Measurements from ENCODE around the gene VWA5B1. TPM values are rescaled to one million over a fixed set of nuclear protein-coding genes. Genes with fewer than 3 reads are reported as not detected.

The VWA5B1 gene
- total RNA-seq, 3 donors from 2014 or later = not detected

DNA sequence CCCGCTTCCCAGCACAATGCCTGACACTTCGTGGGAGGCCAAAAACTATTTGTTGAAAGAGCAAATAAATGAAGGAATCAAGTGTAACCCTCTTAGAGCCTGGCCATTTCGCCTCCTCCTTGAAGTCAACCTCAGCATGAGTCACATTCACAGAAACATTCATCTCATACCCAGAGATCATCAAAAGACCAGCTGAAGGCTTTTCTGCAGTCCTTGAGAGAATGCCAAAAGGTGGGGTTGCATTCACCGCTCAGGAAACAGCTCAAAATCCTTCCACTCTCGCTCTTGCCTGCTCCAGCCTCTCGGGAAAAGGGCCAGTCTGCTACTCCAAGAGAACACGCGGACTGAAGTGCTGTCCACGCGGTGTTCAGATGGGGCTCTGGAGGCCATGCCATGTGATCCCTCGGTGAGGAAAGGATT, 90.0 kb downstream of the VWA5B1 start:
- DNase-seq (no peak), ATAC-seq (peak; percentile 42 to 63)
- no peaks in the 10 kb centered on the region for H3K36me3 Mint-ChIP-seq (ENCODE audit: insufficient read depth)
- H3K4me3 Mint-ChIP-seq = no peak overlapping the region
- H3K9me3 Mint-ChIP-seq = no peaks in the 10 kb centered on the region
- H3K27me3 Mint-ChIP-seq (ENCODE audit: low read depth) = peaks cover 36% of the 10 kb centered on the region
- no peaks in the 10 kb centered on the region for H3K4me1 Mint-ChIP-seq (ENCODE audit: low read depth)

DNA sequence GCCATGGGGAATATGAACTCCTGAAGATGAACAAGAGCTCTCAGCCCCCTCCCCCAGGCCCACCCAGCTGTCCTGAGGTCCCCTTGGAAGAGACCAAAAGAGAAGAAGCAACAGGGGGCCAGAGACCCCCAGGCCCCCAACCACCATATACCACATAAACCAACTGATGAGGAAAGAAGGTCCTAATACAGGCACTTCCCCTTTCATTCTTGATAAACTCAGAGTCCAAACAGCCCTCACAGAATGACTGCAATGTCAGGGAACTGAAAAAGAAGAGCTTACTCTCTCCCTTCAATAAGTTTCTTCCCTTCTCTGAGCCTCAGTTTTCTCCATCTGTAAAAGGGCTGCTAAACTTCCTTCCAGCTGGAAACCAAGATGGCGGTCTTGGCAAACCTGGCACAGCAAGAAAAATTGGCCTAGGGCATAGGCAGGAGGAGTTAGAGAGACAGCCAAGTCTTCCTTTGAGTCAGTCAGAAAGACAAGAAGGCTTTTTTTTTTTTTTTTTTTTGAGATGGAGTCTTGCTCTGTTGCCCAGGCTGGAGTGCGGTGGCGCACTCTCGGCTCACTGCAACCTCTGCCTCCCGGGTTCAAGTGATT, 90.5 kb downstream of the VWA5B1 start:
- no peak for DNase-seq
- Mint-ChIP-seq H3K27me3 (ENCODE audit: low read depth) (peaks cover 36% of the 10 kb centered on the region), H3K36me3 (ENCODE audit: insufficient read depth) (no peaks in the 10 kb centered on the region), H3K9me3 (no peaks in the 10 kb centered on the region), H3K4me1 (ENCODE audit: low read depth) (no peaks in the 10 kb centered on the region), H3K4me3 (no peak overlapping the region)
- no peak for ATAC-seq

DNA sequence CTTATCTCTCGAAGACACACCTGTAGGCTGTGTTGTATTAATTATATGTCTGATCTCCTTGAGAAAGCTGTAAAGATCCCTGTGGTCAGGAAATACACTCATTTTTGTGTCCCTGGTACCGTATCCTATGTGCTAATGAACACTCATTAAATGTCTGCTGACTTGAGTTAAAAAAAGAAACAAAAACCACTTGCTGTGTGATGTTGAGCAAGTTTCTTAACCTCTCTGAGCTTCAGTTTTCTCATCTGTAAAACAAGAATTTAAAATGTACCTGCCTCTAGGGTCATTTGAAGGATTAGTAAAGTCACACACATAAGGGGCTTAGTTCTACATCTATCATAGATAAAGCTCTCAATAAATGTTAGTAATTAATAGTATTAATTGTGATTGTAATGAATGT, 91.3 kb downstream of the VWA5B1 start:
- no peaks in the 10 kb centered on the region for H3K4me1 Mint-ChIP-seq (ENCODE audit: low read depth)
- H3K36me3 Mint-ChIP-seq (ENCODE audit: insufficient read depth) = no peaks in the 10 kb centered on the region
- ATAC-seq (no peak), DNase-seq (no peak)
- no peaks in the 10 kb centered on the region for H3K9me3 Mint-ChIP-seq
- peaks cover 41% of the 10 kb centered on the region for H3K27me3 Mint-ChIP-seq (ENCODE audit: low read depth)
- H3K4me3 Mint-ChIP-seq = no peak overlapping the region

DNA sequence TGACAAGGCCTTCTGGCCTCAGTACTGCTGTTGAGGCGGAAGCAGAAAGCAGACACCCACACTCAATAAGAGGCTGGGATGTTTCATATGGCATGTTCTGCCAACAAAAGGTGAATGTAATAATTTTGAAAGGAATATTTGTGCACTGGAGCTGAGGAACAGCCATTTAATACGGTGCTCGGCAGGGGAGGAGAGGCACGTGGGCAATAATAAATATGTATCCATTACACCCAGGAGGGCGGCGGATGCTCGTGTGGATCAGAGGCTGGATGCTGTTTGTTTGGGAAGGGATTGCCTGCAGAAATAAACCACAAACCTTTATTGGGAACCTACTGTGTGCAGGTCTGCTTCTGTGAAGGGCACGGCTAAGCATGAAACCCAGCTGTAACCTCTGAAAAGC, 92.0 kb downstream of the VWA5B1 start:
- H3K4me1 Mint-ChIP-seq (ENCODE audit: low read depth) = no peaks in the 10 kb centered on the region
- H3K36me3 Mint-ChIP-seq (ENCODE audit: insufficient read depth) = no peaks in the 10 kb centered on the region
- no peak overlapping the region for H3K4me3 Mint-ChIP-seq
- peaks cover 39% of the 10 kb centered on the region for H3K27me3 Mint-ChIP-seq (ENCODE audit: low read depth)
- no peak for DNase-seq
- no peaks in the 10 kb centered on the region for H3K9me3 Mint-ChIP-seq
- no peak for ATAC-seq

DNA sequence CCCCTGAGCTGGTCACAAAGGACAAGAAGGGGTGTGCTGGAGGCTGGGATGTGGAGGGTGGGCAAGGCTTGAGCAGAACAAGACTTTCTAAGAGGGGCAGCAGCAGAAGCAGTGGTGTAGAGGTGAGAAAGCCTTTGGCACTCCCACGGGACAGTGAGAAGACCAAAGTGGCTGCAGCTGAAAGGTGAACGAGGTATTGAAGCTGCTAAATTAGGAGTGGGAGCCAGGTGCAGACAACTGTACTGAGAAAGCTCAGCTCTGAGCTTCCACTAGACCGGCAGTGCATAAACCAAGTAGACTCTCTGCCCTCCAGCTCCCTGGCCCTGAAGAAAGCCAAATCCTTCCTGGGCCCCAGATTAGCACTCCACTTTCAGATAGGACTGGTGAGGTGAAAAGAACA, 93.0 kb downstream of the VWA5B1 start:
- Mint-ChIP-seq H3K4me3 (no peak overlapping the region), H3K9me3 (no peaks in the 10 kb centered on the region), H3K4me1 (ENCODE audit: low read depth) (no peaks in the 10 kb centered on the region), H3K36me3 (ENCODE audit: insufficient read depth) (no peaks in the 10 kb centered on the region), H3K27me3 (ENCODE audit: low read depth) (peaks cover 39% of the 10 kb centered on the region)
- DNase-seq (no peak), ATAC-seq (no peak)

DNA sequence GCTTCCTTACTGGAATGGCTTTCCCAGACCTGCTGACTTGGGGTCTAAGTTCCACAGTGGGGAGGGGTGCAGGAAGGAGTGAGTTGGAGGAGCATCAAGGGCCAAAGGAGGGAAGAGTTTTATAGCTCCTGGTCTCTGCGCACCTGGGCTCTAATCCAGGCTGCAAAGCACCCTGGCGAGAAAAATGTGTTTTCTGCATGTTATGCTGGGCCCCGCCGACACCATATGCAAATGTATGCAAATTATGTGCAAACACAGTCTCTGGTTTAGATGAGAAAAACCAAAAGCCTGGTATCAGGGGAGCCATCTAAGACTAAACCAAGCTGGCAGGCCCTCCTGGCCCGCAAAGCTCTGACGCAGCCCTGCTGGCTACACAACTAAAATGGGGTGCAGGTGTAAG, 95.0 kb downstream of the VWA5B1 start:
- peaks cover 42% of the 10 kb centered on the region for H3K27me3 Mint-ChIP-seq (ENCODE audit: low read depth)
- no peak for ATAC-seq

DNA sequence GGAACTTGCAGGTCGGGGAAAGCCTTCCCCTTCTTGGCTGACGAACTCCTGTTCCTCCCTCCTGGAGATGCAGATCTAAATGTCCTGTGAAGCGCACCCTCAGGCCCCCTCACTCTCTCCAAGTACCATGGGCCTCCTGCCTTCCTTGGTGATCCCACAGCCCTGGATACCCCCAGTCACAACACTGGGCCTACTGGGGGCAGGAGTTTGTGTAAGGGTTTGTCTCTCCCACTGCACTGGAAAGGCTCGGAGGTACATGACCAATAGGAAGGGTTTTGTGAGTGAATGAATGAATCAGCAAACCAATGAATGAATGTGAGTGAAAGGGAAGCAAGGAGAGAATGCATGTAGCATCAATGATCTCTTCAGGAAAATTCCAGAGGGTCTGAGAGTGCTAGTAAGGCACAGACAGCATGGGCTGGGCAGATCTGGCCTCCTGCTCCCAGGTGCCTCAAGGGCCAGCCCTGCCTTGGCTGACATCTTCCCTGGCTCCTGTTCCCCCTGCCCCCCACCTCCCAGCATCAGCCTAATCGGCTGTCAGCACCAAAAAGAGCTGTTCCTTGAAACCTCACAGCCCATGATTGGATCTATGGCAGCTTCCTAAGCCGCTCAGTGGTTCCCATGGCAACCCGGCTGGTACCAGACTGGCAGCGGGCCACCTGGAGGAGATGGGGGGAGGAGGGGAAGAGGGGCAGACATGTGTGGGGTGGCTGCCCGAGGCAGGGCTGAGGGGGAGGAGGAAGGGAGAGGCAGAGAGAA, 95.8 kb downstream of the VWA5B1 start:
- Mint-ChIP-seq H3K4me3 (no peak overlapping the region), H3K27me3 (ENCODE audit: low read depth) (peaks cover 48% of the 10 kb centered on the region), H3K9me3 (no peaks in the 10 kb centered on the region), H3K4me1 (ENCODE audit: low read depth) (no peaks in the 10 kb centered on the region), H3K36me3 (ENCODE audit: insufficient read depth) (no peaks in the 10 kb centered on the region)
- DNase-seq (no peak), ATAC-seq (no peak)

More for the DNA sequence above, 95.0 kb downstream of the VWA5B1 start:
- Mint-ChIP-seq H3K4me1 (ENCODE audit: low read depth) (no peaks in the 10 kb centered on the region), H3K9me3 (no peaks in the 10 kb centered on the region), H3K36me3 (ENCODE audit: insufficient read depth) (no peaks in the 10 kb centered on the region), H3K4me3 (no peak overlapping the region)
- no peak for DNase-seq

DNA sequence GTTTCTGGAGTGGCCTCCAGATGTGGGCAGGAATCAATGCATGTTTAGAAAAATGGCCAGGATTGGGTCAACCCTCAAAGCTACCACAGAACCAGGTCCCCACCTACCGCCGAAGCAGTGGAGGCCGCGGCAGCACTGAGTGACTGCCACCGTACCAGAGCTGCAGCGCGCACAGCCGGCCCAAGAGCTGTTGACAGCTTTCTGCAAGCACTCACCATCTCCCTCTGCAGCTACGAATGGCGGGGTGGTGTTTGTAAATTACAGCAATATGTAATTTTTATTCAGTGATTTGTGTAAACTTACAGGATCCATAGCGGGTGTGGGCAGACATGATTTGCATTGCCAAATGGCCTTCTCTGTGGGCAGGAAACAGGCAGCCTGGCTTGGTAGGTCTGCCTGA, 98.9 kb downstream of the VWA5B1 start:
- Mint-ChIP-seq H3K27me3 (ENCODE audit: low read depth) (peaks cover 57% of the 10 kb centered on the region), H3K4me3 (no peak overlapping the region), H3K9me3 (peaks cover 14% of the 10 kb centered on the region), H3K4me1 (ENCODE audit: low read depth) (no peaks in the 10 kb centered on the region), H3K36me3 (ENCODE audit: insufficient read depth) (no peaks in the 10 kb centered on the region)
- no peak for DNase-seq
- ATAC-seq = no peak

DNA sequence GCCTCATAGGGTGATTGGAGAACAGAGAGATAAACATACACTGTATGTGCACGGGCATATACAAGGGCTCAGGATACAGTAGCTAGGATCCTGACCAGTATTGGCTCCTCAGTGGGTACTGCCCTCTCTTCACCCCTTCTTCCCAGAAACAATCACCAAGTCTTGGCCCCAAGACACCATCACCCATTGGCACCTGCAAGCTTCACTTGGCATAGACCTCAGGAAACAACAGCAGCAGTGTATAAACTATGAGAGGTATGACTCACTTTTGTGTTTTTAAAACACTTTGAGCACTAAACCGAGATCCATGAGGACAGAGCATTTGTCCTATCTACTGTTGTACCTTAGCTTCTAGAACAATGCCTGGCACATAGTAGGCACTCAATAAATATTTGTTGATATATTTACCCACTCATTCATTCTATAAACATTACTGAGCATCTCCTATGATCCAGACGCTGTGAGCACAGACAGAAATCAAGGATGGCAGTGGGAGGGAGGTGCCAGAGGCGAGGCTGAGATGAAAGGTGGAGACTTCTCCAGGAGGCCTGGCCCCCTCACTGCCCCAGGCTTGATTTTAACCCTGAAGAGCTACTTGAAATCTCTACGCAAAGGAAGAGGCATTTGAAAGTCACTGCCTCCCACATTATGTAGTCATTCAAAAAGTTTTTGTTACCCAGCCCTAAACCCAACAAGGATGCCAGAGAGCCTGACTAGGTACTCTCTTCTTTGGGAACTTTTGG, 100.1 kb downstream of the VWA5B1 start:
- ATAC-seq = no peak
- Mint-ChIP-seq H3K36me3 (ENCODE audit: insufficient read depth) (no peaks in the 10 kb centered on the region), H3K9me3 (peaks cover 21% of the 10 kb centered on the region), H3K27me3 (ENCODE audit: low read depth) (peaks cover 45% of the 10 kb centered on the region), H3K4me1 (ENCODE audit: low read depth) (no peaks in the 10 kb centered on the region), H3K4me3 (no peak overlapping the region)
- no peak for DNase-seq

DNA sequence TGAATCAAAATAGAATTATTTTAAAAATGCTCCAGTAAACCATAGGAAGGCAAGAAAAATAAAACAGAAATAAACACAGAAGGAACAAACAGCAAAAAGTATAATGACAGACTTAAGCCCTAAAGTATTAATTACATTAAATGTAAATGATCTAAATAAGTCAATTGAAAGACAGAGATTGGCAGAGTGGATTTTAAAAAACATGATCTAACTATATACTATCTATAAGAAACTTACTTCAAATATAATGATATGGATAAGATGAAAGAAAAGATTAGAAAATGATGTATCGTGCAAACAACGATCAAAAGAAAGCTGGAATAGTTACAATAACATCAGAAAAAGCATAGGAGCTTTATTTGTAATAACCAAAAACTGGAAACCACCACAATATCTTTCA, 104.6 kb downstream of the VWA5B1 start:
- Mint-ChIP-seq H3K27me3 (ENCODE audit: low read depth) (peaks cover 55% of the 10 kb centered on the region), H3K4me3 (no peak overlapping the region), H3K36me3 (ENCODE audit: insufficient read depth) (no peaks in the 10 kb centered on the region), H3K4me1 (ENCODE audit: low read depth) (no peaks in the 10 kb centered on the region), H3K9me3 (peaks cover 21% of the 10 kb centered on the region)
- DNase-seq (no peak), ATAC-seq (no peak)

DNA sequence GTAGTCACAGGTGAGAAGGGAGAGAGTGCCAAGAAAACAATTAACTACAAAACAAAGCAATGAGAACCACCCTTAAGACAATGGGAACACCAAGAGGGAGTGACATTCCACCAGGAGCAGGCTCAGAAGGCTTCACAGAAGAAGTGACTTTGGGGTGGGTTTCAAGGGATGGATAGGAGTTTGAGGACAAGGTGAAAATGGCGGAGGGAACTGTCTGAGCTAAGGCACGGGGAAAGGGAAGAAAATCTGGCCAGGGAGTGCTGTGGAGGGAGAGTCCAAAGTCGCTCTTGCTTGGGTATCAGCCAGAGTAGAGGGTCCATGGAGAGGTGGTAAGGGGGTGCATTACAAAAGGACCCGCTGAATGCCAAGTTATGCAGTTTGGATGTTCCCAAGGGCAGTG, 108.1 kb downstream of the VWA5B1 start:
- DNase-seq (no peak), ATAC-seq (no peak)
- H3K27me3 Mint-ChIP-seq (ENCODE audit: low read depth) = peaks cover 45% of the 10 kb centered on the region
- H3K9me3 Mint-ChIP-seq = peaks cover 16% of the 10 kb centered on the region
- H3K4me1 Mint-ChIP-seq (ENCODE audit: low read depth) = no peaks in the 10 kb centered on the region
- H3K4me3 Mint-ChIP-seq = no peak overlapping the region
- no peaks in the 10 kb centered on the region for H3K36me3 Mint-ChIP-seq (ENCODE audit: insufficient read depth)

DNA sequence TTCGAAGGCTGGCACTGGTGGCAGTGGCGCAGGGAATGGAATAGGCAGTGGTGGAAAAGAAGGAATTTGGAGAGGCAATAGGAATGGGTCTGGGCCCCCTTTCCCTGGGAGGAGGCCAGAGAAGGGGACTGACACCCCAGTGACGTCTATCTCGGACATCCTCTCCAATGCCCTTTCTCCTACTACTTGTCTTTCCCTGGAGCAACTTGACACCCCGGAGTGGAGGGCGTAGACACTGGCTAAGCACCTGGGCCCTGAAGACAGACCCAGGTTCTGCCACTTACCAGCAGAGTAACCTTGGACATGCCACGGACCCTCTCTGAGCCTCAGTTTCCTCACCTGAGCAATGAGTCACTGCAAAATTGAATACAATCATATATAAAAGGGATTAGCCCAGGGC, 108.5 kb downstream of the VWA5B1 start:
- peaks cover 49% of the 10 kb centered on the region for H3K27me3 Mint-ChIP-seq (ENCODE audit: low read depth)
- ATAC-seq (no peak), DNase-seq (no peak)
- H3K4me3 Mint-ChIP-seq = no peak overlapping the region
- no peaks in the 10 kb centered on the region for H3K4me1 Mint-ChIP-seq (ENCODE audit: low read depth)
- H3K36me3 Mint-ChIP-seq (ENCODE audit: insufficient read depth) = no peaks in the 10 kb centered on the region
- H3K9me3 Mint-ChIP-seq = peaks cover 12% of the 10 kb centered on the region

DNA sequence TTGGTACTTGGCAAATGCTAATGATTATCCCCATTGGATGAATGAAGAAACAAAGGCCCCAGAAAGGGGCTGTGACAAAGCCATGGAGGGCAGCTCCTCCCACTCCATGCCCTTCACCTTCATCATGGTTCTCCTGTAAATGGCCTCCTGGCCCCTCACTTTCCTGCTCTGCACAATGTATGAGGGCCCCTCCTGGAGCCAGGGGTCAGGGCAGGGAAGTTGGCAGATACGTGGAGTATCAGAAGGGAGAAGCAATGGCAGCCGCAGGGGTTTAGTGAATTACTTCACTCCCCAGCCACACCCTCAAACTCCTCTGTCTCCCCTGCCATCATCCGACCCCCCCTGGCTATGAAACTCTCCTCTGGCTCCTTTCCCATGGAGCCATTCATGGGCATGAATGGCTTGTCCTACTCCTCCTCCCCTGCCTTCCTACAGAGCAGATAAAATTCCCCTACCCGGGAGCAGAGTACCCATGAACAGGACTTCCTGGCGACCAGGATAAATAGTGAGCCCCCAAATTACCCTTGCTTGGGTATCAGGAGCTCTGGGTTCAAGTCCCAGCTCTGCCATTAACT, 109.0 kb downstream of the VWA5B1 start:
- Mint-ChIP-seq H3K36me3 (ENCODE audit: insufficient read depth) (no peaks in the 10 kb centered on the region), H3K4me3 (no peak overlapping the region), H3K4me1 (ENCODE audit: low read depth) (no peaks in the 10 kb centered on the region), H3K9me3 (peaks cover 8% of the 10 kb centered on the region), H3K27me3 (ENCODE audit: low read depth) (peaks cover 51% of the 10 kb centered on the region)
- no peak for ATAC-seq
- no peak for DNase-seq

DNA sequence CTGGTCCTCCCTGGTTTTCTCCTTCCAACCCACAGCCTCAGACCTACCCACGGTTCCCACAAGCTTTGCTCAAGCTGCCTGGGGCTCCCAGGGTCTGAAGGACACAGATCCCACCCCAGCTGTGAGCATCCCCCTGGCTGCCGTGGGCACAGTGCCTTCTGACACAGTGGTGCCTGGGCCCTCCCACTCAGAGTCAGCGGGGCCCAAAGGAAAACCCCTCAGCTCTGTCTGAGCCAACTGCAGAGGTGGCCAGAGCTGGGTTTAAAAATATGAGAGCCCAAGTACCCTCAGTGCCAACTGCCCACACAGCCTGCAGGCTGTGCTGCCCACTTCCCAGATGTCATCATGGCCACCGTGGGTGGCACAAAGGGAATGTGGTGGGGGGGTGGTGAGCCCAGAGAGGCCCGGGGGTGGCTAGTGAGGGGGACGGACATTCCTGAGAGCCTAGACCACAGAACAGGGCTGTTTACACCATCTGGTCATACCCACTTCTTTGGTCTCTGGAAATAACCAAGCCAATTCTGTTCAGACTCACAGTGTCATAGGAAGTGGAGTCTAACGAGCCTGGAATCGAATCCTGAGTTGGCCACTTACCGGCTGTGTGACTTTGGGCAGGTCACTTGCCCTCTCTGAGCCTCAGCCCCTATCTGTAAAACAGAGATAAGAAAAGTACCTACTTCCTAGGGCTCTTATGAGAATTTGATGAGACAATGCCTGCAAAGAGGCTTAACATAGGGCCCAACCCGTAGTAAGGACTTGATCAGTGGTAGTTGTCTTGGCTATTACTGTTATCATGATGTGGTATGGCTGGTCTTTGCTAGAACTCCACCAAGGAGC, 109.9 kb downstream of the VWA5B1 start:
- Mint-ChIP-seq H3K4me1 (ENCODE audit: low read depth) (no peaks in the 10 kb centered on the region), H3K27me3 (ENCODE audit: low read depth) (peaks cover 56% of the 10 kb centered on the region), H3K9me3 (peaks cover under 1% of the 10 kb centered on the region), H3K36me3 (ENCODE audit: insufficient read depth) (no peaks in the 10 kb centered on the region), H3K4me3 (no peak overlapping the region)
- ATAC-seq = no peak
- no peak for DNase-seq
